IPS-NIHi11 (cell line): ENCODE results near the gene RHCG.
A peak's percentile ranks its signal among the peaks of the same experiment; 100 is the strongest.

Experiments used
- DNase-seq: peaks from one replicate; pipeline ENCODE4 v3.0.0; 2012; ENCODE audit warnings: mixed read lengths, low spot score

The RHCG gene

GRCh38 chr15:89496155-89497098 is at the start of gene RHCG:
TSS of gene RHCG (minus strand) at chr15:89496583. CDS start at chr15:89496544, 39 bp downstream.
- DNase-seq, result peak; percentile 78

GRCh38 chr15:89543389-89543788 is 47.0 kb upstream of the RHCG start:
- no peak for DNase-seq

GRCh38 chr15:89542369-89542768 is 46.0 kb upstream of the RHCG start:
- DNase-seq, result no peak

GRCh38 chr15:89539027-89539426 is 42.6 kb upstream of the RHCG start:
- DNase-seq, result no peak

- DNase-seq, result no peak
Measured at GRCh38 chr15:89533861-89534544, 37.6 kb upstream of the RHCG start.

GRCh38 chr15:89531796-89532537 is 35.6 kb upstream of the RHCG start:
- DNase-seq, result no peak

- no peak for DNase-seq
Measured at GRCh38 chr15:89530976-89531375, 34.6 kb upstream of the RHCG start.

GRCh38 chr15:89528757-89529352 is 32.5 kb upstream of the RHCG start:
- no peak for DNase-seq

- no peak for DNase-seq
Measured at GRCh38 chr15:89526601-89527441, 30.4 kb upstream of the RHCG start.

GRCh38 chr15:89526181-89526580 is 29.8 kb upstream of the RHCG start:
- DNase-seq, result no peak

- no peak for DNase-seq
Measured at GRCh38 chr15:89524184-89524583, 27.8 kb upstream of the RHCG start.

GRCh38 chr15:89523101-89523500 is 26.7 kb upstream of the RHCG start:
- DNase-seq, result no peak

GRCh38 chr15:89521605-89522004 is 25.2 kb upstream of the RHCG start:
- no peak for DNase-seq

GRCh38 chr15:89515477-89515876 is 19.1 kb upstream of the RHCG start:
- DNase-seq, result no peak

- DNase-seq, result no peak
Measured at GRCh38 chr15:89514596-89515406, 18.4 kb upstream of the RHCG start.

GRCh38 chr15:89514186-89514585 is 17.8 kb upstream of the RHCG start:
- no peak for DNase-seq

- no peak for DNase-seq
Measured at GRCh38 chr15:89513284-89513683, 16.9 kb upstream of the RHCG start.

GRCh38 chr15:89512631-89513030 is 16.2 kb upstream of the RHCG start:
- DNase-seq, result no peak

- DNase-seq, result no peak
Measured at GRCh38 chr15:89506026-89506686, 9.8 kb upstream of the RHCG start.

- DNase-seq, result no peak
Measured at GRCh38 chr15:89504166-89504565, 7.8 kb upstream of the RHCG start.
